ENCODE results near the gene ZNF326. TPM values are rescaled to one million over a fixed set of nuclear protein-coding genes. Genes with fewer than 3 reads are reported as not detected.
A peak's percentile ranks its signal among the peaks of the same experiment; 100 is the strongest.

Gene ZNF326
- total and polyA plus RNA-seq, 2 donors: 6.0 to 14.3 TPM

- Histone ChIP-seq H3K36me3 (ENCODE audit: control insufficient read depth in 2 of 2, insufficient read depth in 2 of 2, low read length in 1 of 2) (no peaks in the 10 kb centered on the region), H3K27me3 (ENCODE audit: control insufficient read depth in 2 of 2, insufficient read depth in 1 of 2, low read length in 1 of 2) (no peaks in the 10 kb centered on the region), H3K27ac (ENCODE audit: low read depth in 1 of 2, low read length in 1 of 2) (no peak overlapping the region), H3K9me3 (ENCODE audit: control insufficient read depth in 2 of 2, insufficient read depth in 1 of 2, low read length in 1 of 2) (no peaks in the 10 kb centered on the region), H3K4me3 (ENCODE audit: low read length in 2 of 2) (no peak overlapping the region), H3K4me1 (ENCODE audit: control insufficient read depth in 2 of 2, insufficient read depth in 2 of 2, low read length in 2 of 2) (peaks cover 30 to 44% of the 10 kb centered on the region in 2 donors)
- DNase-seq (ENCODE audit: low read depth in 6 of 9, low spot score in 9 of 9): no peak
- WGBS: 96% methylated on average over 2 of the region's 2 CpGs
Measured at GRCh38 chr1:89952605-89953130, 42.2 kb upstream of the ZNF326 start.

GRCh38 chr1:89953131-89953626 is 41.7 kb upstream of the ZNF326 start:
- Histone ChIP-seq H3K36me3 (ENCODE audit: control insufficient read depth in 2 of 2, insufficient read depth in 2 of 2, low read length in 1 of 2) (no peaks in the 10 kb centered on the region), H3K9me3 (ENCODE audit: control insufficient read depth in 2 of 2, insufficient read depth in 1 of 2, low read length in 1 of 2) (no peaks in the 10 kb centered on the region), H3K27ac (ENCODE audit: low read depth in 1 of 2, low read length in 1 of 2) (no peak overlapping the region), H3K4me1 (ENCODE audit: control insufficient read depth in 2 of 2, insufficient read depth in 2 of 2, low read length in 2 of 2) (peaks cover 33 to 49% of the 10 kb centered on the region in 2 donors), H3K4me3 (ENCODE audit: low read length in 2 of 2) (no peak overlapping the region), H3K27me3 (ENCODE audit: control insufficient read depth in 2 of 2, insufficient read depth in 1 of 2, low read length in 1 of 2) (no peaks in the 10 kb centered on the region)
- WGBS: 67% methylated on average over 1 of the region's 1 CpG
- no peak for DNase-seq (ENCODE audit: low read depth in 6 of 9, low spot score in 9 of 9)

GRCh38 chr1:89953929-89954328 is 41.0 kb upstream of the ZNF326 start:
- Histone ChIP-seq H3K27me3 (ENCODE audit: control insufficient read depth in 2 of 2, insufficient read depth in 1 of 2, low read length in 1 of 2) (no peaks in the 10 kb centered on the region), H3K4me3 (ENCODE audit: low read length in 2 of 2) (no peak overlapping the region), H3K27ac (ENCODE audit: low read depth in 1 of 2, low read length in 1 of 2) (no peak overlapping the region), H3K4me1 (ENCODE audit: control insufficient read depth in 2 of 2, insufficient read depth in 2 of 2, low read length in 2 of 2) (peaks cover 33 to 51% of the 10 kb centered on the region in 2 donors), H3K36me3 (ENCODE audit: control insufficient read depth in 2 of 2, insufficient read depth in 2 of 2, low read length in 1 of 2) (no peaks in the 10 kb centered on the region), H3K9me3 (ENCODE audit: control insufficient read depth in 2 of 2, insufficient read depth in 1 of 2, low read length in 1 of 2) (no peaks in the 10 kb centered on the region)
- peak in 4 of 9 donors; percentile 12 to 50 (median 21) for DNase-seq (ENCODE audit: low read depth in 6 of 9, low spot score in 9 of 9)
- WGBS: 96% methylated on average over 1 of the region's 1 CpG

GRCh38 chr1:89954401-89954800 is 40.5 kb upstream of the ZNF326 start:
- H3K27ac ChIP-seq (ENCODE audit: low read depth in 1 of 2, low read length in 1 of 2): no peak overlapping the region
- no peaks in the 10 kb centered on the region for H3K27me3 ChIP-seq (ENCODE audit: control insufficient read depth in 2 of 2, insufficient read depth in 1 of 2, low read length in 1 of 2)
- H3K4me3 ChIP-seq (ENCODE audit: low read length in 2 of 2): no peak overlapping the region
- WGBS: 98% methylated on average over 1 of the region's 1 CpG
- DNase-seq (ENCODE audit: low read depth in 6 of 9, low spot score in 9 of 9): no peak
- H3K4me1 ChIP-seq (ENCODE audit: control insufficient read depth in 2 of 2, insufficient read depth in 2 of 2, low read length in 2 of 2): peaks cover 33 to 51% of the 10 kb centered on the region in 2 donors
- peaks cover 2 to 4% of the 10 kb centered on the region in 2 donors for H3K9me3 ChIP-seq (ENCODE audit: control insufficient read depth in 2 of 2, insufficient read depth in 1 of 2, low read length in 1 of 2)
- H3K36me3 ChIP-seq (ENCODE audit: control insufficient read depth in 2 of 2, insufficient read depth in 2 of 2, low read length in 1 of 2): no peaks in the 10 kb centered on the region

GRCh38 chr1:89955311-89956205 is 39.4 kb upstream of the ZNF326 start:
- 96% methylated on average over 7 of the region's 7 CpGs for WGBS
- H3K4me1 ChIP-seq (ENCODE audit: control insufficient read depth in 2 of 2, insufficient read depth in 2 of 2, low read length in 2 of 2): peaks cover 33 to 51% of the 10 kb centered on the region in 2 donors
- no peak for DNase-seq (ENCODE audit: low read depth in 6 of 9, low spot score in 9 of 9)
- no peak overlapping the region for H3K27ac ChIP-seq (ENCODE audit: low read depth in 1 of 2, low read length in 1 of 2)
- H3K4me3 ChIP-seq (ENCODE audit: low read length in 2 of 2): no peak overlapping the region
- no peaks in the 10 kb centered on the region for H3K27me3 ChIP-seq (ENCODE audit: control insufficient read depth in 2 of 2, insufficient read depth in 1 of 2, low read length in 1 of 2)
- H3K36me3 ChIP-seq (ENCODE audit: control insufficient read depth in 2 of 2, insufficient read depth in 2 of 2, low read length in 1 of 2): no peaks in the 10 kb centered on the region
- H3K9me3 ChIP-seq (ENCODE audit: control insufficient read depth in 2 of 2, insufficient read depth in 1 of 2, low read length in 1 of 2): peaks cover 2 to 8% of the 10 kb centered on the region in 2 donors

- peak; percentile 41 to 90 (median 65) for DNase-seq (ENCODE audit: low read depth in 6 of 9, low spot score in 9 of 9)
- H3K4me3 ChIP-seq (ENCODE audit: low read length in 2 of 2): peak overlapping the region in 1 of 2 donors; percentile 0
- peaks cover 2 to 8% of the 10 kb centered on the region in 2 donors for H3K9me3 ChIP-seq (ENCODE audit: control insufficient read depth in 2 of 2, insufficient read depth in 1 of 2, low read length in 1 of 2)
- no peaks in the 10 kb centered on the region for H3K36me3 ChIP-seq (ENCODE audit: control insufficient read depth in 2 of 2, insufficient read depth in 2 of 2, low read length in 1 of 2)
- peak overlapping the region; percentile 8 to 82 for H3K27ac ChIP-seq (ENCODE audit: low read depth in 1 of 2, low read length in 1 of 2)
- H3K27me3 ChIP-seq (ENCODE audit: control insufficient read depth in 2 of 2, insufficient read depth in 1 of 2, low read length in 1 of 2): no peaks in the 10 kb centered on the region
- 2% methylated on average over 1 of the region's 1 CpG for WGBS
- H3K4me1 ChIP-seq (ENCODE audit: control insufficient read depth in 2 of 2, insufficient read depth in 2 of 2, low read length in 2 of 2): peaks cover 33 to 54% of the 10 kb centered on the region in 2 donors
Measured at GRCh38 chr1:89957107-89957506, 37.8 kb upstream of the ZNF326 start.

GRCh38 chr1:89958851-89959654 is 35.9 kb upstream of the ZNF326 start:
- Histone ChIP-seq H3K27ac (ENCODE audit: low read depth in 1 of 2, low read length in 1 of 2) (no peak overlapping the region), H3K36me3 (ENCODE audit: control insufficient read depth in 2 of 2, insufficient read depth in 2 of 2, low read length in 1 of 2) (no peaks in the 10 kb centered on the region), H3K4me3 (ENCODE audit: low read length in 2 of 2) (no peak overlapping the region), H3K27me3 (ENCODE audit: control insufficient read depth in 2 of 2, insufficient read depth in 1 of 2, low read length in 1 of 2) (no peaks in the 10 kb centered on the region), H3K4me1 (ENCODE audit: control insufficient read depth in 2 of 2, insufficient read depth in 2 of 2, low read length in 2 of 2) (peaks cover 28 to 47% of the 10 kb centered on the region in 2 donors), H3K9me3 (ENCODE audit: control insufficient read depth in 2 of 2, insufficient read depth in 1 of 2, low read length in 1 of 2) (peaks cover 2 to 8% of the 10 kb centered on the region in 2 donors)
- no peak for DNase-seq (ENCODE audit: low read depth in 6 of 9, low spot score in 9 of 9)
- 88% methylated on average over 7 of the region's 7 CpGs for WGBS

GRCh38 chr1:89959719-89960118 is 35.2 kb upstream of the ZNF326 start:
- DNase-seq (ENCODE audit: low read depth in 6 of 9, low spot score in 9 of 9): no peak
- H3K4me3 ChIP-seq (ENCODE audit: low read length in 2 of 2): no peak overlapping the region
- H3K27ac ChIP-seq (ENCODE audit: low read depth in 1 of 2, low read length in 1 of 2): no peak overlapping the region
- H3K9me3 ChIP-seq (ENCODE audit: control insufficient read depth in 2 of 2, insufficient read depth in 1 of 2, low read length in 1 of 2): peaks cover 2 to 8% of the 10 kb centered on the region in 2 donors
- 96% methylated on average over 2 of the region's 2 CpGs for WGBS
- H3K4me1 ChIP-seq (ENCODE audit: control insufficient read depth in 2 of 2, insufficient read depth in 2 of 2, low read length in 2 of 2): peaks cover 21 to 40% of the 10 kb centered on the region in 2 donors
- no peaks in the 10 kb centered on the region for H3K27me3 ChIP-seq (ENCODE audit: control insufficient read depth in 2 of 2, insufficient read depth in 1 of 2, low read length in 1 of 2)
- no peaks in the 10 kb centered on the region for H3K36me3 ChIP-seq (ENCODE audit: control insufficient read depth in 2 of 2, insufficient read depth in 2 of 2, low read length in 1 of 2)

Data from thymus (tissue), 11 donors.